ENCODE measurements around the gene ANK3. TPM values are rescaled to one million over a fixed set of nuclear protein-coding genes. Genes with fewer than 3 reads are reported as not detected.

The ANK3 gene
- total RNA-seq, 1 donor from 2014 or later: 12.6 TPM

GRCh38 chr10:60000747-60001146, 388.9 kb downstream of the ANK3 start:
- Mint-ChIP-seq H3K4me1 (ENCODE audit: unreplicated experiment) (no peaks in the 10 kb centered on the region), H3K9me3 (ENCODE audit: unreplicated experiment) (no peaks in the 10 kb centered on the region), H3K27ac (ENCODE audit: unreplicated experiment) (no peak overlapping the region), H3K27me3 (ENCODE audit: unreplicated experiment) (no peaks in the 10 kb centered on the region), H3K4me3 (ENCODE audit: unreplicated experiment) (no peak overlapping the region), H3K36me3 (ENCODE audit: low read depth, unreplicated experiment) (no peaks in the 10 kb centered on the region)
- no peak for TF ChIP-seq CTCF (IDR thresholded peaks at IDR 0.05; ENCODE audit: unreplicated experiment)
- no peak for DNase-seq (ENCODE audit: low spot score)

GRCh38 chr10:59997827-59998525, 391.7 kb downstream of the ANK3 start:
- no peak for DNase-seq (ENCODE audit: low spot score)
- Mint-ChIP-seq H3K36me3 (ENCODE audit: low read depth, unreplicated experiment) (no peaks in the 10 kb centered on the region), H3K27me3 (ENCODE audit: unreplicated experiment) (no peaks in the 10 kb centered on the region), H3K27ac (ENCODE audit: unreplicated experiment) (no peak overlapping the region), H3K4me1 (ENCODE audit: unreplicated experiment) (no peaks in the 10 kb centered on the region), H3K9me3 (ENCODE audit: unreplicated experiment) (no peaks in the 10 kb centered on the region), H3K4me3 (ENCODE audit: unreplicated experiment) (no peak overlapping the region)
- no peak for TF ChIP-seq CTCF (IDR thresholded peaks at IDR 0.05; ENCODE audit: unreplicated experiment)

- H3K4me3 Mint-ChIP-seq (ENCODE audit: unreplicated experiment): no peak overlapping the region
- H3K27me3 Mint-ChIP-seq (ENCODE audit: unreplicated experiment): no peaks in the 10 kb centered on the region
- H3K36me3 Mint-ChIP-seq (ENCODE audit: low read depth, unreplicated experiment): no peaks in the 10 kb centered on the region
- no peaks in the 10 kb centered on the region for H3K9me3 Mint-ChIP-seq (ENCODE audit: unreplicated experiment)
- no peak for TF ChIP-seq CTCF (IDR thresholded peaks at IDR 0.05; ENCODE audit: unreplicated experiment)
- H3K27ac Mint-ChIP-seq (ENCODE audit: unreplicated experiment): no peak overlapping the region
- H3K4me1 Mint-ChIP-seq (ENCODE audit: unreplicated experiment): peaks cover 5% of the 10 kb centered on the region
- no peak for DNase-seq (ENCODE audit: low spot score)
These were observed 393.8 kb downstream of the ANK3 start for GRCh38 chr10:59995862-59996261.

GRCh38 chr10:59993931-59994330, 395.7 kb downstream of the ANK3 start:
- no peaks in the 10 kb centered on the region for H3K27me3 Mint-ChIP-seq (ENCODE audit: unreplicated experiment)
- DNase-seq (ENCODE audit: low spot score): no peak
- no peak overlapping the region for H3K27ac Mint-ChIP-seq (ENCODE audit: unreplicated experiment)
- no peak for TF ChIP-seq CTCF (IDR thresholded peaks at IDR 0.05; ENCODE audit: unreplicated experiment)
- peaks cover 5% of the 10 kb centered on the region for H3K4me1 Mint-ChIP-seq (ENCODE audit: unreplicated experiment)
- H3K4me3 Mint-ChIP-seq (ENCODE audit: unreplicated experiment): no peak overlapping the region
- no peaks in the 10 kb centered on the region for H3K36me3 Mint-ChIP-seq (ENCODE audit: low read depth, unreplicated experiment)
- no peaks in the 10 kb centered on the region for H3K9me3 Mint-ChIP-seq (ENCODE audit: unreplicated experiment)

GRCh38 chr10:59991661-59992060, 398.0 kb downstream of the ANK3 start:
- TF ChIP-seq CTCF (IDR thresholded peaks at IDR 0.05; ENCODE audit: unreplicated experiment): no peak
- peaks cover 5% of the 10 kb centered on the region for H3K4me1 Mint-ChIP-seq (ENCODE audit: unreplicated experiment)
- no peak overlapping the region for H3K4me3 Mint-ChIP-seq (ENCODE audit: unreplicated experiment)
- no peaks in the 10 kb centered on the region for H3K9me3 Mint-ChIP-seq (ENCODE audit: unreplicated experiment)
- H3K27me3 Mint-ChIP-seq (ENCODE audit: unreplicated experiment): no peaks in the 10 kb centered on the region
- H3K36me3 Mint-ChIP-seq (ENCODE audit: low read depth, unreplicated experiment): no peaks in the 10 kb centered on the region
- DNase-seq (ENCODE audit: low spot score): peak; percentile 4
- H3K27ac Mint-ChIP-seq (ENCODE audit: unreplicated experiment): no peak overlapping the region

All from endothelial cell (in vitro differentiated cells).